ENCODE data around the gene HDLBP. TPM values are rescaled to one million over a fixed set of nuclear protein-coding genes. Genes with fewer than 3 reads are reported as not detected.
A peak's percentile ranks its signal among the peaks of the same experiment; 100 is the strongest.
"Not testable (repeated sequence)": the region's sequence is repeated elsewhere in the genome, so short reads cannot be mapped to it uniquely, and the experiment has no call there.

Gene HDLBP
- total RNA-seq, 1 experiment from 2014 or later, result 544 TPM

DNA sequence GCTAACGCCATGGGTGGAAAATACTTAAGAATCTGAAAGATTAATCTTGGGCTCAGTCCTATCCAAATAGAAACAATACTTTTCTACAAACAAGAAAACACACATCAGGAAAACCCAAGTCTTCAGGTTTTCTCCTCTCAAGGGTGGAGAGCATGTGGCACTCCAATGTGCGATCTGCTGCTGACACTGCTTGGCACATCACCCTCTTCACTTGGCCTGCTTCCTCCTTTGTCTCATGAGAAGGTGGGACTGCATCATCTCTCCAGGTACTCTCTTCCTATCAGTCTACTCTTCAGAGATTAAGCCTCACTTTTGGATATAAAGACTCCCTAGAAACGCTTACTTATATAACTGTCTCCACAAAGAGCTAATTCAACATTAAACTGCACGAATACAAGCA, 26.4 kb downstream of the HDLBP start:
- H3K4me1 ChIP-seq (replicated peaks), result no peaks in the 10 kb centered on the region
- no peak overlapping the region for H3K4me3 ChIP-seq
- no peaks in the 10 kb centered on the region for H3K9me3 ChIP-seq (replicated peaks)
- no peak for DNase-seq (ENCODE audit: low read depth in 1 of 2, low spot score in 2 of 2)
- H3K27me3 ChIP-seq (replicated peaks), result no peaks in the 10 kb centered on the region
- no peak overlapping the region for H3K27ac ChIP-seq
- H3K36me3 ChIP-seq, result peaks cover 22% of the 10 kb centered on the region

DNA sequence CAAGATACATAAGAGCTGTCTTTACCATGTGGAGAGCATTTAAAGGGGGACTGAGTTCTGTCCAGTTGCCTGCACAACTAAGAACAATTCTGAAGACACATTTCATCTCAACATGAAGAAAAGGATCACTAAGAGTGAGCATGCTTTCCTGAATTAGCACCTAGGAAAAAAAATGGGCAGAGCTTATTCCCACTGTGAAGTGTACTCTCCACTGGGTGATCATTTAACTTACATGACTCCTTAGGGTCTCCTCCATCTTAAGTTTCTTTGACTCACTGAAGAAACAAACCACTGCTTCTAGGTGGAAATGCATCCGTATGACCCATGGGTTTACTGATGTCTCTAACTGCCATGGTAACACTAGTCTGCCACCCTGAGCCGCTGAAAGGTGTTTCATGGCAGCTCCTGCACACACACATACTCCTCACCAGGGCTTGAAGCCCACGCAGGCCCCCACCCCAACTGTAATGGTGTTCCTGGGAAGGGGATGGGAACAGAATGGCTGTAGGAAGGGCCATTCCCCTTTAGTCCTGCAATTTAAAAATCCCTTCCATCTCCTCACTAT, 27.1 kb downstream of the HDLBP start:
- Histone ChIP-seq H3K9me3 (replicated peaks) (no peaks in the 10 kb centered on the region), H3K36me3 (peaks cover 22% of the 10 kb centered on the region)
- DNase-seq (ENCODE audit: low read depth in 1 of 2, low spot score in 2 of 2), result no peak

DNA sequence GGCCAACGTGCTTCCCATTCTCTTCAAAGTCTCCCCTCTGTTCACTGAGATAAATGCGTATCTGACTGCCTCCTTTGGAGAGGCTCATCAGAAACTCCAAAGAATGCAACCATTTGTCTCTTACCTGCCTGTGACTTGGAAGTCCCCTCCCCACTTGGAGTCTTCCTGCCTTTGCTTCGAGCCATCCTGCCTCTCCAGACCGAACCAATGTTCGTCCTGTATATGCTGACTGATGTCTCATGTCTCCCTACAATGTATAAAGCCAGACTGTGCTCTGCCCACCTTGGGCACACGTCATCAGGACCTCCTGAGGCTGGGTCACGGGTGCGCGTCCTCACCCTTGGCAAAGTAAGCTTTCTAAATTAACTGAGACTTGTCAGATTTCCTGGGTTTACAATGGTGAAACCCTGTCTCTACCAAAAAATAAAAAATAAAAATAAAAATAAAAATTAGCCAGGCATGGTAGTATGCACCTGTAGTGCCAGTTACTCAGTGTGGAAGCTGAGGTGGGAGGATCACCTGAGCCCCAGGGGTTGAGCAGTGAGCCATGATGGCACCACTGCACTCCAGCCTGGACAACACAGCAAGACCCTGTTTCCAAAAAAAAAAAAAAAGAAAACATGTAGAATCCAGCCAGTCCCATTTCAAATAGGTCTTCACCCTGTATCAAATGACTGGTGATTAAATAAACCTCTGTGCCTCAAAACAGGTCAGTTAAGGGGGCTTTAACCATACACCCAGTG, 29.0 kb downstream of the HDLBP start:
- DNase-seq (ENCODE audit: low read depth in 1 of 2, low spot score in 2 of 2), result no peak
- Histone ChIP-seq H3K27me3 (replicated peaks) (no peaks in the 10 kb centered on the region), H3K36me3 (peaks cover 22% of the 10 kb centered on the region), H3K4me3 (no peak overlapping the region), H3K27ac (no peak overlapping the region), H3K9me3 (replicated peaks) (no peaks in the 10 kb centered on the region), H3K4me1 (replicated peaks) (no peaks in the 10 kb centered on the region)

More for the DNA sequence above, 27.1 kb downstream of the HDLBP start:
- H3K27me3 ChIP-seq (replicated peaks), result no peaks in the 10 kb centered on the region
- no peak overlapping the region for H3K27ac ChIP-seq
- no peak overlapping the region for H3K4me3 ChIP-seq
- no peaks in the 10 kb centered on the region for H3K4me1 ChIP-seq (replicated peaks)

DNA sequence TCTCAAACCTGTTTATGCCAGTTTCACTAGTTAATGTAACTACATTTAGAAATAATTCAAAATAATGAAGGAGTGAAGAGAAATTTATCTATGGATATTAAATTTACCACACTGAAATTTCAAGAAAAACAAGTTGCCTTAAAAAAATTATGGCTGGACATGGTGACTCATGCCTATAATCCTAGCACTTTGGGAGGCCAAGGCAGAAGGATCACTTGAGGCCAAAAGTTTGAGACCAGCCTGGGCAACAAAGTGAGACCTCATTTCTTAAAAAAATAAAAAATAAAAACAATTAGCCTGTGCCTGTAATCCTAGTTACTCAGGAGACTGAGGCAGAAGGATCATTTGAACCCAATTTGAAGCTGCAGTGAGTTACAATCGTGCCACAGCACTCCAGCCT, 29.9 kb downstream of the HDLBP start:
- no peaks in the 10 kb centered on the region for H3K4me1 ChIP-seq (replicated peaks)
- DNase-seq (ENCODE audit: low read depth in 1 of 2, low spot score in 2 of 2), result no peak

DNA sequence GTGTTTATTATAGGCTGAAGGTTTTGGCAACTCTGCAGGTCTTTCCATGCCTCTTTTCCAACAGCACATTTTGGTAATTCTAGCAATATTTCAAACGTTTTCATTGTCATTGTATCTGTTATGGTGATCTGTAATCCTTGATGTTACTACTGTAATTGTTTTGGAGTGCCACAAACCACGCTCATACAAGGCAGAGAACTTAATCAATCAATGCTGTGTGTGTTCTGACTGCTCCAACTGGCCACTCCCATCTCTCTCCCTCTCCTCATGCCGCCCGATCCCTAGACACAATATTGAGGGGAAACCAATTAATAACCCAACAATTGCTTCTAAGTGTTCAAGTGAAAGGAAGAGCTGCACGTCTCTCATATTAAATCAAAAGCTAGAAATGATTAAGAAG, 32.9 kb downstream of the HDLBP start:
- H3K27me3 ChIP-seq (replicated peaks), result no peaks in the 10 kb centered on the region
- H3K4me1 ChIP-seq (replicated peaks), result no peaks in the 10 kb centered on the region
- H3K9me3 ChIP-seq (replicated peaks), result no peaks in the 10 kb centered on the region
- no peak for DNase-seq (ENCODE audit: low read depth in 1 of 2, low spot score in 2 of 2)
- peaks cover 9% of the 10 kb centered on the region for H3K36me3 ChIP-seq
- no peak overlapping the region for H3K27ac ChIP-seq
- H3K4me3 ChIP-seq, result no peak overlapping the region

More for the DNA sequence above, 29.9 kb downstream of the HDLBP start:
- Histone ChIP-seq H3K36me3 (peaks cover 22% of the 10 kb centered on the region), H3K4me3 (no peak overlapping the region), H3K9me3 (replicated peaks) (no peaks in the 10 kb centered on the region), H3K27me3 (replicated peaks) (no peaks in the 10 kb centered on the region), H3K27ac (no peak overlapping the region)

DNA sequence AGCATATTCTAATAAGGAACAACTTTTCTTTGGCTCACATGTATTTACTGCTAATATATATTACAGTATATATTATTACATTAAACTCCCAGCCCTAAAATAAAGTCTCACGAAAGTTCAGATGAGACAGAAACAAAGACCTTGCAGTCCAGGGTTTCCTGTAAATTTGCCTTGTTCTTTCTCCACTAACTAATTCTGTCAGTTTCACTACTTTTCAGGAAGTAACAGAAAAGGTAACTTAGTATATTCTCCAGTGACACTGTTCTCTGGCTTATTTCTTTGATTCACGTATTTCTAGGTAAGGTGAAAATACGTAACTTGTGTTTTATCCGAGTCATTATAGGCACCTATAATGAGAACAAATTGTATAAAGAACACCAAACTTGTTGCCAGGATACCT, 35.2 kb downstream of the HDLBP start:
- H3K4me3 ChIP-seq, result no peak overlapping the region
- no peaks in the 10 kb centered on the region for H3K4me1 ChIP-seq (replicated peaks)
- 0 out of 2 replicates have a peak, but pooled peaks cover 2% of the 10 kb centered on the region for H3K27me3 ChIP-seq (replicated peaks)
- peaks cover 9% of the 10 kb centered on the region for H3K36me3 ChIP-seq
- DNase-seq (ENCODE audit: low read depth in 1 of 2, low spot score in 2 of 2), result no peak
- no peaks in the 10 kb centered on the region for H3K9me3 ChIP-seq (replicated peaks)
- H3K27ac ChIP-seq, result no peak overlapping the region

DNA sequence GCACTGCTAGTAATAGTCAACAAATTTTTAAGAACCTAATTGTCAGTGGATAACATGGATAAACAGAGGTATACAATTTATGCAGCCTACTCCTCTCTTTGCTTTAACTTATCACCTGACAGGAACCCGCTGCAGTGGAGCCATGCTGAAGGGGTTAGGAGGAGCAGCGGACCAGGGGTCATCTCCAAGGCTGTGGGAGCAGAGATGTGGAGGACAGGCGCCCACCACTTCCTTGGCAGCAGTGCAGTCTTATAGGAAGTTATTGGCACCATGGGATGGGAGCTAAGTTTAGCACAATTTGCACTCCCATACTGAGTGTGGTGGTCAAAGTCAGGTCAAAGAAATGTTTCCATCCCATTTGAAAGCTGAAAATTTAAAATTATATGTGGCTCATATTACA, 35.6 kb downstream of the HDLBP start:
- Histone ChIP-seq H3K4me1 (replicated peaks) (no peaks in the 10 kb centered on the region), H3K9me3 (replicated peaks) (no peaks in the 10 kb centered on the region), H3K27ac (no peak overlapping the region), H3K27me3 (replicated peaks) (0 out of 2 replicates have a peak, but pooled peaks cover 2% of the 10 kb centered on the region), H3K36me3 (peaks cover 7% of the 10 kb centered on the region), H3K4me3 (no peak overlapping the region)
- DNase-seq (ENCODE audit: low read depth in 1 of 2, low spot score in 2 of 2), result no peak

DNA sequence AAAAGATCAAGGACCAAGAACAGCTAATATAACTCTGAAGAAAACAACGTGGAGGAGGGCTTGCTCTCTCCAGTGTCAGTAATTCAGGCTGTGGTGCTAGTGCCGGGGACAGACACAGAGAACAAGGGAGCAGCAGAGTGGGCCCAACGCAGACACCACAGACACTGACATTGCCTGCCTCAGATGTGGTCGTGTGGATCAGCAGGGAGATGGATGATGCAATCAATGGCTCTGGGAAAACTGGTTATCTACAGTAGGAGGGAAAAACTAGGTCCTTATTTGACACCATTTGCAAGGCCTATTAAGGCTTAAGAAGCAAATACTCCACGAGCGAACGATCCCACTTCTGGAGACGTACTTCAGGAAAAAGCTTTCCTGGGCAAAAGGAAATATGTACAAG, 36.1 kb downstream of the HDLBP start:
- H3K9me3 ChIP-seq (replicated peaks), result no peaks in the 10 kb centered on the region
- H3K36me3 ChIP-seq, result peaks cover 3% of the 10 kb centered on the region; the same call in 1 of the 2 replicates
- DNase-seq (ENCODE audit: low read depth in 1 of 2, low spot score in 2 of 2), result no peak
- H3K4me3 ChIP-seq, result no peak overlapping the region
- H3K27me3 ChIP-seq (replicated peaks), result 0 out of 2 replicates have a peak, but pooled peaks cover 2% of the 10 kb centered on the region
- H3K4me1 ChIP-seq (replicated peaks), result no peaks in the 10 kb centered on the region
- no peak overlapping the region for H3K27ac ChIP-seq

DNA sequence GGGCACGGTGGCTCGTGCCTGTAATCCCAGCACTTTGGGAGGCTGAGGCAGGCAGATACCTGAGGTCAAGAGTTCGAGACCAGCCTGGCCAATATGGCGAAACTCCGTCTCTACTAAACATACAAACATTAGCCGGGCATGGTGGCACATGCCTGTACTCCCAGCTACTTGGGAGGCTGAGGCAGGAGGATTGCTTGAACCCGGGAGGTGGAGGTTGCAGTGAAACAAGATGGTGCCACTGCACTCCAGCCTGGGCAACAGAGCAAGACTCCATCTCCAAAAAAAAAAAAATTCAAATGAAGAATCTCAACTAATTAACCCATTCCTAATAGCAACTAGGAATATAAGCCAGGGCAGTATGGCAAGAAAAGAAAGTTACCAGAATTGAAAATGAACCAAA, 37.2 kb downstream of the HDLBP start:
- H3K36me3 ChIP-seq; DNase-seq (ENCODE audit: low read depth in 1 of 2, low spot score in 2 of 2); H3K4me1 ChIP-seq (replicated peaks); H3K27ac ChIP-seq; H3K4me3 ChIP-seq; H3K9me3 ChIP-seq (replicated peaks); H3K27me3 ChIP-seq (replicated peaks): not testable (repeated sequence)

DNA sequence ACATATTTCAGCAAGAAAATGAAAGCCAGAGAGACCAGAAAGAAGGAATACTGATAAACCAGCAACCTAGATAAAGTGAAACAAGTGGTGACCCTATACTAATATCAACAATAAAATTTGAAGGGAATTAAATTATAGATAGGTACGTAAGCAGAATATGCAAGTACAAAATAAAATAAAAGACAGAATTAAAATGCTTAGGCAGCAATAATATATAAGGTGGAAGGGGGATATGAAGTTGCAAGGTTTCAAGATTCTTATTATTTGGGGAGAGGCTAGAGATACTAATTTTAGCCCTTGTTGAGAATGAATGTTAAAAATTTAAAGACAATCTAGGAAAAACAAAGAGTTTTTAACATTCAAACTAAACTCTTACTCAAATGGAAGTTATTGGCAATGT, 39.6 kb downstream of the HDLBP start:
- peaks cover 13% of the 10 kb centered on the region for H3K4me1 ChIP-seq (replicated peaks)
- DNase-seq (ENCODE audit: low read depth in 1 of 2, low spot score in 2 of 2), result no peak
- no peaks in the 10 kb centered on the region for H3K9me3 ChIP-seq (replicated peaks)
- no peak overlapping the region for H3K4me3 ChIP-seq
- 0 out of 2 replicates have a peak, but pooled peaks cover 2% of the 10 kb centered on the region for H3K27me3 ChIP-seq (replicated peaks)
- peaks cover 11% of the 10 kb centered on the region for H3K36me3 ChIP-seq
- H3K27ac ChIP-seq, result no peak overlapping the region

DNA sequence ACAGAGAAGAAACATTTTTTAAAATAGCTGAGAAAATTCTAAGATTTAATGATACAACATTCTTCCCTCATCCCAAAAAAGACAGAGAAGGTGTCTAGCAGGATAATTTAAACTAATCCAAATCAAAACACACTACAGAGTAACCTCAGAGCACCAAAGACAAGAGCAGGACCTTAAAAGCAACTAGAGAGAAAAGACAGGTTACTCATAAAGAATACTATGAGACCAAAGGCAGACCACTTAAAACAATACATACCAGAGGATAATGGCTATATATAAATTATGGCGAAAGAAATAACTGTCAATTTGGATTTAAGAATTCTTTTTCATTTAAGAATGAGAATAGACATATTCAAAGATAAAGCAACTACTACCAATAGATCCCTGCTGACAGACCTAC, 40.0 kb downstream of the HDLBP start:
- Histone ChIP-seq H3K4me3 (no peak overlapping the region), H3K36me3 (peaks cover 14% of the 10 kb centered on the region), H3K4me1 (replicated peaks) (peaks cover 17% of the 10 kb centered on the region), H3K27me3 (replicated peaks) (0 out of 2 replicates have a peak, but pooled peaks cover 2% of the 10 kb centered on the region), H3K9me3 (replicated peaks) (no peaks in the 10 kb centered on the region), H3K27ac (no peak overlapping the region)
- DNase-seq (ENCODE audit: low read depth in 1 of 2, low spot score in 2 of 2), result no peak

DNA sequence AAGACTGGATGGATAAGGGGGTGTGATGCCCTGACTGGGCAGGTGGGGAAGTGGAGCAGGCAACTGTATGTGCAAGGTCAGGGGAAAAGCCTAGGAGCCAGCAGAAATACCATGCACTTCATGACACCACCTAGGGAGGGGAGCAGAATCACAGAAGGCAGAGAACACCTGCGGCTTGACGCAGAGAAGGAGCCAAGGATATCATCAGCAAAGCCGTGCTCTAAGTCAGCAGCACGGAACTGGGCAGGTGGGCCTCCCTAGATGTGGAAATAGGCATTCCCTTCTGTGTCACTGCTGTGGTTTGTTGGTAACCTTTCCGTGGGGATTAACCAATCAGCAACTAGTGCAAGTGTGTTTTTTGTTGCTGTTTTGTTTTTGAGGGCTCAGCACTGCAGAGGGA, 41.3 kb downstream of the HDLBP start:
- H3K27me3 ChIP-seq (replicated peaks), result 0 out of 2 replicates have a peak, but pooled peaks cover 2% of the 10 kb centered on the region
- H3K27ac ChIP-seq, result no peak overlapping the region
- H3K9me3 ChIP-seq (replicated peaks), result no peaks in the 10 kb centered on the region
- no peak for DNase-seq (ENCODE audit: low read depth in 1 of 2, low spot score in 2 of 2)
- no peak overlapping the region for H3K4me3 ChIP-seq
- H3K4me1 ChIP-seq (replicated peaks), result peaks cover 28% of the 10 kb centered on the region
- peaks cover 26% of the 10 kb centered on the region for H3K36me3 ChIP-seq

DNA sequence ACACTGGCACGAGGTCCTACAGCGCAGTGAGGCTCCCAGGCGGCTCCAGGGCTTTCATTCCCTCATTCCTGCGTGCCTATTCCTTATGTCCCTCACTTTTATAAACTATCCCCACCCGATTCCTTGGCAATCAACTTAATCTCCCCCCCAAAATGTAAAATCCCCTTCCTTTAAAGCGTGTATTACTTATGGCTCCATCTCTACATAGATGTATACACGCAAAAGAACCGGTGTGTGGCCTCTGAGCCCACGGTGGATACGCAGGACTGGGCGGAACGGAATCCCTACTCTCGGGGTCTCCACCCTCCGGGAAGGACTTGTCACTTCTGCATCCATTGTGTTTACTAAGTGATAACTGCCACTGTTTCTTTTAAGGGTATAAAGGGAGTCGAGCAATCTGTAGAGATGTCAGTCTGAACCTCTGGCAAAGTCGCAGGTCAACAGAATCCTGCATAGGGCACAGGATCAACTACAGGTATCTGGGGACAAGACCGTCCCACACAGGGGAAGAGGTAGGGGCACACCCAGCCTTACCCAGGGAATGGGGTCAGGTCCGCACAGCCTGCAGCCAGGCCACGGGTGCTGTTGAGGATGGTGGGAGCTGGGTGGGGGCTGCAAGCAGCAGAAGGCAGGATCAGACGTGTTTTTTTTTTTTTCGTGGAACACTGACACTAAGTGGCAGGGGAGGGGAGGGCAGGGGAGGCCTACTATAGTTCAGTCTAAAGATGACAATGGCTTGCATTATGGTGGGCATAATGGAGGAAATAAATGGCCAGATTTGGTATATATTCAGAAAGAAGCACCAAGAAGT, 42.1 kb downstream of the HDLBP start:
- H3K27me3 ChIP-seq (replicated peaks), result 0 out of 2 replicates have a peak, but pooled peaks cover 2% of the 10 kb centered on the region
- H3K36me3 ChIP-seq, result peaks cover 33% of the 10 kb centered on the region
- peaks cover 30% of the 10 kb centered on the region for H3K4me1 ChIP-seq (replicated peaks)
- H3K4me3 ChIP-seq, result peak overlapping the region; percentile 97
- no peak for DNase-seq (ENCODE audit: low read depth in 1 of 2, low spot score in 2 of 2)
- no peaks in the 10 kb centered on the region for H3K9me3 ChIP-seq (replicated peaks)
- H3K27ac ChIP-seq, result peak overlapping the region; percentile 81; the same call in 1 of the 2 replicates
